HepG2 (cell line): ENCODE results near the gene KRTAP5-8.
"Not testable (repeated sequence)": the region's sequence is repeated elsewhere in the genome, so short reads cannot be mapped to it uniquely, and the experiment has no call there.

Experiments used
- PHB2 ChIP-seq: fragments of 450-650 bp; IDR thresholded peaks from 2 replicates; pipeline ENCODE4 v1.6.1; 2018; ENCODE audit not compliant: partially characterized antibody
- ZNF12 ChIP-seq: sonication (generic); formaldehyde crosslinking; IDR thresholded peaks from 2 replicates; pipeline ENCODE4 v1.5.0; 2020; ENCODE audit warnings: missing genetic modification reagents
- TF ChIP-seq, protein P1 (sequence below): sonication (generic); formaldehyde crosslinking; IDR thresholded peaks from 2 replicates; pipeline ENCODE4 v1.5.0; 2020; ENCODE audit warnings: missing genetic modification reagents, mild to moderate bottlenecking, borderline replicate concordance

DNA sequence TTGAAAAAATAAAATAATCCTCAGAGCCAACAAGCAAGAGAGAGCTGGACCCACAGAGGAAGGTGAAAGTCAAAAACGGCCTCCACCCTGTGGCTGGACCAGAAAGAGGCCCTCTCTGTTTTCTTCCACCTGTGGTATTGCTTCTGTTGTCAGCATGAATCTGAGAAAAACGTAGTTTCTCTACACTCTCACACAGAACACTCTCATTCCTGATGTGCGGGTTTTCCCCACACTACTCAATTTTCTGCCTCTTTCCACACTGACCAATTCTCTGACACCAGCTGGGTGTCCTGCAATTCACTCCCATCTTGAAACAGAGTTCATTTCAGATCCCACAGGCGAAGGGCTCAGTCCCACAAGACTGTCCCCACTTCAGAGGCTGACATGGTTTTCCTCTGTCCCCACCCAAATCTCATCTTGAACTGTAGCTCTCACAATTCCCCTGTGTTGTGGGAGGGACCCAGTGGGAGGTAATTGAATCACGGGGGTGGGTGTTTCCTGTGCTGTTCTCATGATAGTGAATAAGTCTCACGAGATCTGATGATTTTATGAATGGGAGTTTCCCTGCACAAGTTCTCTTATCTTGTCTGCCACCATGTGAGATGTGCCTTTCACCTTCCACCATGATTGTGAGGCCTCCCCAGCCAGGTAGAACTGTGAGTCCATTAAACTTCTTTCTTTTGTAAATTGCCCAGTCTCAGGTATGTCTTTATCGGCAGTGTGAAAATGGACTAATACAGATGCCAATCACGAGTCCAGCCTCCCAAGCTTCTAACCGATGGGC lies 2.9 kb downstream of the KRTAP5-8 start:
- TF ChIP-seq PHB2, ZNF12: not testable (repeated sequence)
- TF ChIP-seq, protein P1, sequence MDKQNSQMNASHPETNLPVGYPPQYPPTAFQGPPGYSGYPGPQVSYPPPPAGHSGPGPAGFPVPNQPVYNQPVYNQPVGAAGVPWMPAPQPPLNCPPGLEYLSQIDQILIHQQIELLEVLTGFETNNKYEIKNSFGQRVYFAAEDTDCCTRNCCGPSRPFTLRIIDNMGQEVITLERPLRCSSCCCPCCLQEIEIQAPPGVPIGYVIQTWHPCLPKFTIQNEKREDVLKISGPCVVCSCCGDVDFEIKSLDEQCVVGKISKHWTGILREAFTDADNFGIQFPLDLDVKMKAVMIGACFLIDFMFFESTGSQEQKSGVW (CRISPR knock-in tag) = not testable (repeated sequence)
